HAP-1 (cell line): ENCODE results near the gene AOPEP.
"Not testable (repeated sequence)": the region's sequence is repeated elsewhere in the genome, so short reads cannot be mapped to it uniquely, and the experiment has no call there.

Experiments
- DNase-seq, 2 experiments: peaks; one replicate each; pipeline ENCODE4 v3.0.0-alpha.2; 2016 to 2020; ENCODE audit warnings: low spot score in 2 of 2
- H3K27me3 ChIP-seq: fragments of 250-450 bp; sonication (Bioruptor Pico); 2 replicates; pipeline ENCODE4 v1.5.1; 2020; ENCODE audit warnings: low read depth, mild to moderate bottlenecking, moderate library complexity
- H3K36me3 ChIP-seq: fragments of 250-450 bp; sonication (Bioruptor Pico); replicated peaks from 2 replicates; pipeline ENCODE4 v1.5.1; 2020; ENCODE audit warnings: mild to moderate bottlenecking
- H3K4me1 ChIP-seq: fragments of 250-450 bp; sonication (Bioruptor Pico); 2 replicates; pipeline ENCODE4 v1.5.1; 2020; ENCODE audit warnings: mild to moderate bottlenecking
- H3K4me3 ChIP-seq: fragments of 250-450 bp; sonication (Bioruptor Pico); 2 replicates; pipeline ENCODE4 v1.5.1; 2020; ENCODE audit warnings: mild to moderate bottlenecking, moderate library complexity
- H3K9me3 ChIP-seq: fragments of 250-450 bp; sonication (Bioruptor Pico); 2 replicates; pipeline ENCODE4 v1.5.1; 2020; ENCODE audit warnings: mild to moderate bottlenecking, moderate library complexity
- in situ Hi-C: fragments of 300-500 bp; cut with MboI; formaldehyde crosslinking; loops from 3 replicates; pipeline ENCODE4 v1.14.3; 2020; ENCODE audit warnings: low sequenced_read_pairs, inconsistent platforms, mixed read lengths

AOPEP gene

DNA sequence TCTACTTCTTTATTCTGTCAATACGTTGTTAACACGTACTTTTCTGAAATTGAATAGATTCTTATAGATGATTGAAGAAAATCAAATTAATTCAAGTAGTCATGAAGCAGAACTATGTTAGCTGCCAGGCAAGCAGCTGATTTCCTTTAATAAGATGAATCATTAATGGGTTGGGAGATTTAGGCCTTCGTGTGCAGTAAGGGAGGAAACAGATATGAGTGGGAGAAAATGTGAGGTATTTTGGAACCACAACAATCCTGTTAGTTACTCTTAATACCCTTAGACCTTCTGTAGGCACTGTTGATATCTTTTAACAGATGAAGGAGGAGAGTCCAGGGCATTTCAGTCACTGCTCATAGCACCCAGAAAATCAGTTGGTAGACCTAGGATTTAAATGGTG is 121.0 kb downstream of the AOPEP start:
- no peaks in the 10 kb centered on the region for H3K27me3 ChIP-seq
- H3K4me3 ChIP-seq, result no peak overlapping the region
- H3K36me3 ChIP-seq, result no peaks in the 10 kb centered on the region
- in situ Hi-C loops, result no loop called here
- H3K4me1 ChIP-seq, result no peaks in the 10 kb centered on the region
- H3K9me3 ChIP-seq, result no peaks in the 10 kb centered on the region
- DNase-seq, result no peak

GRCh38 chr9:94848791-94849190 is 122.3 kb downstream of the AOPEP start:
- H3K4me1 ChIP-seq, H3K27me3 ChIP-seq, in situ Hi-C loops, DNase-seq, H3K9me3 ChIP-seq, H3K4me3 ChIP-seq, H3K36me3 ChIP-seq: not testable (repeated sequence)

- Histone ChIP-seq H3K36me3 (no peaks in the 10 kb centered on the region), H3K9me3 (no peaks in the 10 kb centered on the region), H3K27me3 (no peaks in the 10 kb centered on the region), H3K4me1 (no peaks in the 10 kb centered on the region), H3K4me3 (no peak overlapping the region)
- DNase-seq, result no peak
- in situ Hi-C loops, result no loop called here
Measured at GRCh38 chr9:94850540-94851434, 124.3 kb downstream of the AOPEP start.

DNA sequence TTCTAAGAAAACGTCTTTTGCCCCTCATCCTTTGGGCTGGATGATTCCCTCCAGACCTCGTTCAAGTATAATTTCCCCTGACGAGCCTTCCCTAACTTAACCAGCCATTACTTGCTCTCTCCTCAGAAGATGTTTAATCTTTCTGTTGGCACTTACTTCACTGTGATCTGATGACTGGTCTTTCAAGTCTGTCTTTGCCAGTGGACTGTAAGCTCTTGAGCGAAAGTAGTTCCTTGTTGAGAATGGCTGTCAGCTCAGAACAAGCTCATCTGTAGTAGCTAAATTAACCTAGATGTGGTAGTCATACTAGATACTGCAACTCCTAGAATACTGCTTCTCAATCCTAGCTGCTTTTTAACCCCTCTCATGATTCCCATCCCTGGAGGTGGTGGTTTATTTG is 125.0 kb downstream of the AOPEP start:
- no peaks in the 10 kb centered on the region for H3K4me1 ChIP-seq

DNA sequence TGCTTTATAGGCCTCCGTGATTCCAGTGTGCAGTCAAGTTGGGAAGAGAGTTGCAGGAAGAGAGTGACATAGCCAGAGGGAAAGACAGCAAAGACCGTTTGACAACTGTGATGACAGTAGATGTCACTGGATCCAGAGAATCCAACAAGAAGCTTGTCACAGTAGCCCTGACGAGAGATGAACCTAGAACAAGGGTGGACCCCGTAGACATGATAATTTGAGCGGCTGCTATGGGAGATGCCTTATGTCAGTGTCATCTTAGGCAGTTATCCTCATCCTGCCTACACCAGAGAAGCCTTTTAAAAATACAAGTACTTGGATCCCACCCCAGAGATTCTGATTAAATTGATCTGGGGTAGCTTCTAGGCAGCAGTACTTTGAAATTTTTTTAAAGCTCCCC is 125.4 kb downstream of the AOPEP start:
- no peaks in the 10 kb centered on the region for H3K4me1 ChIP-seq
- in situ Hi-C loops, result no loop called here

More for the DNA sequence above, 125.0 kb downstream of the AOPEP start:
- Histone ChIP-seq H3K36me3 (no peaks in the 10 kb centered on the region), H3K9me3 (no peaks in the 10 kb centered on the region), H3K27me3 (no peaks in the 10 kb centered on the region), H3K4me3 (no peak overlapping the region)
- in situ Hi-C loops, result no loop called here
- DNase-seq, result no peak

GRCh38 chr9:94852373-94852772 is 125.9 kb downstream of the AOPEP start:
- in situ Hi-C loops, result no loop called here
- no peaks in the 10 kb centered on the region for H3K27me3 ChIP-seq
- H3K4me1 ChIP-seq, result no peaks in the 10 kb centered on the region
- H3K9me3 ChIP-seq, result no peaks in the 10 kb centered on the region
- no peak overlapping the region for H3K4me3 ChIP-seq
- no peaks in the 10 kb centered on the region for H3K36me3 ChIP-seq
- DNase-seq, result no peak

More for the DNA sequence above, 125.4 kb downstream of the AOPEP start:
- H3K36me3 ChIP-seq, result no peaks in the 10 kb centered on the region
- H3K4me3 ChIP-seq, result no peak overlapping the region
- no peak for DNase-seq
- H3K27me3 ChIP-seq, result no peaks in the 10 kb centered on the region
- no peaks in the 10 kb centered on the region for H3K9me3 ChIP-seq

GRCh38 chr9:94853887-94854286 is 127.4 kb downstream of the AOPEP start:
- Histone ChIP-seq H3K4me3 (no peak overlapping the region), H3K9me3 (no peaks in the 10 kb centered on the region), H3K4me1 (no peaks in the 10 kb centered on the region), H3K27me3 (no peaks in the 10 kb centered on the region), H3K36me3 (no peaks in the 10 kb centered on the region)
- in situ Hi-C loops, result no loop called here
- DNase-seq, result no peak

- no peaks in the 10 kb centered on the region for H3K36me3 ChIP-seq
- H3K9me3 ChIP-seq, result no peaks in the 10 kb centered on the region
- no peak overlapping the region for H3K4me3 ChIP-seq
- H3K27me3 ChIP-seq, result no peaks in the 10 kb centered on the region
- DNase-seq, result no peak
- no peaks in the 10 kb centered on the region for H3K4me1 ChIP-seq
- in situ Hi-C loops, result no loop called here
Measured at GRCh38 chr9:94855903-94856302, 129.4 kb downstream of the AOPEP start.

DNA sequence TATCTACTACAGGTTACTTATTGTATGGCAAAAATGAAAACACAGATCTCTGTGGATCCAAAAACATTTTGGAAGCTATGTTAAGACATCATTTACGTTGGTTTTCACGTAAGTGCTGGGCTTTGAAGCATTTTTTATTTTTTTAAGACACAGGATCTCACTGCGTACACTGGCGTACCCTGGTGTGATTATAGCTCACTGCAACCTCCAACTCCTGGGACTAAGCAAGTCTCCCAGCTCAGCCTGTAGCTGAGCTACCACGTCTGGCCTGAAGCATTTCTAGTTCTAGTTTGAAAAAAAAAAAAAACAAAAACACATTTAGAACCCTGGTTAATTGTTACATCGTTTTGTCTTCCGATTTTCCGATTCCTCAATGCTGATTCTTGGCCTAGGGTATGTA is 131.3 kb downstream of the AOPEP start:
- no peaks in the 10 kb centered on the region for H3K4me1 ChIP-seq
- H3K36me3 ChIP-seq, result no peaks in the 10 kb centered on the region
- no peaks in the 10 kb centered on the region for H3K27me3 ChIP-seq
- no peak overlapping the region for H3K4me3 ChIP-seq
- in situ Hi-C loops, result no loop called here
- H3K9me3 ChIP-seq, result no peaks in the 10 kb centered on the region
- no peak for DNase-seq

GRCh38 chr9:94859226-94859625 is 132.7 kb downstream of the AOPEP start:
- no peaks in the 10 kb centered on the region for H3K9me3 ChIP-seq
- in situ Hi-C loops, result no loop called here

GRCh38 chr9:94859891-94860290 is 133.4 kb downstream of the AOPEP start:
- H3K36me3 ChIP-seq, result no peaks in the 10 kb centered on the region

More at GRCh38 chr9:94859226-94859625, 132.7 kb downstream of the AOPEP start:
- peaks cover 5% of the 10 kb centered on the region for H3K4me1 ChIP-seq
- H3K27me3 ChIP-seq, result no peaks in the 10 kb centered on the region
- H3K36me3 ChIP-seq, result no peaks in the 10 kb centered on the region
- H3K4me3 ChIP-seq, result no peak overlapping the region
- no peak for DNase-seq

GRCh38 chr9:94860678-94861588 is 134.4 kb downstream of the AOPEP start:
- Histone ChIP-seq H3K4me3 (no peak overlapping the region), H3K9me3 (no peaks in the 10 kb centered on the region), H3K27me3 (no peaks in the 10 kb centered on the region), H3K4me1 (peaks cover 19% of the 10 kb centered on the region), H3K36me3 (no peaks in the 10 kb centered on the region)
- in situ Hi-C loops, result no loop called here
- DNase-seq, result no peak

More at GRCh38 chr9:94859891-94860290, 133.4 kb downstream of the AOPEP start:
- in situ Hi-C loops, result no loop called here
- no peaks in the 10 kb centered on the region for H3K9me3 ChIP-seq
- no peaks in the 10 kb centered on the region for H3K27me3 ChIP-seq
- DNase-seq, result no peak
- peaks cover 11% of the 10 kb centered on the region for H3K4me1 ChIP-seq
- H3K4me3 ChIP-seq, result no peak overlapping the region

- Histone ChIP-seq H3K4me3 (no peak overlapping the region), H3K9me3 (no peaks in the 10 kb centered on the region), H3K36me3 (no peaks in the 10 kb centered on the region), H3K4me1 (peaks cover 24% of the 10 kb centered on the region), H3K27me3 (no peaks in the 10 kb centered on the region)
- in situ Hi-C loops, result no loop called here
- no peak for DNase-seq
Measured at GRCh38 chr9:94861589-94862272, 135.2 kb downstream of the AOPEP start.
